ENCODE results near the gene PAM.

PAM gene

DNA sequence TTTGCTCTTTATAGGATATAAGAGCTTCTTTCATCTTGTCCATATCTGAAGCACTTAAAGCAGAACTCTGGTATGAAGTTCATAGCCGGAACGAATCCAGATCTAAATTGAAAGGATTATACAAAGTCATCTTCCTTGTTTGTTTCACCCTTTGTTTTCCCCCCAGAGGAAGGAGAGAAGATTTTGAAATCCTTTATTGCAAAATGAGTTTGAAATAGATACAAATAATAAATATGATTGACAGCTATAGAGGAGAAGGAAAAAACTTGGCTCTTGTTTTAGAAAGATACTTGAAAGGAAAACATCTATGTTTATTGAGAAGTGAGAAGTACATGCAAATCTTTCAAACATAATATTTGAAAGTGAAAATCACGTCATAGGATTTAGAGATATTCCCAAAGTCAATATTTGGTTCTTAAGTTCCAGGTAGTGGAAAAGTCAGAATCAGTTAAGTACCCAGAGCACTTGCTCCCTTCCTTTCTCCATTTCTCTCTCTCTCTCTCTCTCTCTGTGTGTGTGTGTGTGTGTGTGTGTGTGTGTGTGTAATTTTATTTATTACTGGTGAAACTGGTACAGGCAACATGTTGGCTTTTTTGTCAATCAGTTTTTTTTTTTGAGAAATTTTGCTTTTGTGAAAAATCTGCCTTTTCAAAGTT, 27.2 kb downstream of the PAM start:
- H3K9me3 Mint-ChIP-seq: no peaks in the 10 kb centered on the region
- no peak overlapping the region for H3K27ac Mint-ChIP-seq
- peaks cover 65% of the 10 kb centered on the region for H3K4me1 Mint-ChIP-seq (ENCODE audit: low read depth)
- H3K27me3 Mint-ChIP-seq: no peaks in the 10 kb centered on the region
- H3K36me3 Mint-ChIP-seq (ENCODE audit: low read depth): peaks cover 34% of the 10 kb centered on the region
- no peak overlapping the region for H3K4me3 Mint-ChIP-seq

DNA sequence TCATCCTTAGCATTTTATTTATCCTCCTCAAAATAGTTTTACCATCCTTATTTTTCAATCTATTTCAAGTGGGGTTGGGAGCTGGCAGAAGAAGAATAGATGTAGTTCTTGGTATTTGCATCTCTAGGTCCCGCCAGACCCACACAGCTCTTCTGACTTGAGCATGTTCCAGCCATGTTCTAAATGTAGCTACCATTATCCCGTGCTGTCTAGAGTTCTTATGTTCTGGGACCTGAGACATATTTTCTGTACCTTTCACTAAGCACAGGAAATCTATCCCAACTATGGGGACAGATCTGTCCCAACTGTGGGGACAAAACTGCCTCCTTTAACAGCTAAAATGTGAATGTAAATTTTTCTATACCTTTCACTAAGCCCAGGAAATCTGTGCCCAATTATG, 32.0 kb downstream of the PAM start:
- H3K27ac Mint-ChIP-seq: no peak overlapping the region
- H3K4me3 Mint-ChIP-seq: no peak overlapping the region
- no peaks in the 10 kb centered on the region for H3K9me3 Mint-ChIP-seq
- H3K36me3 Mint-ChIP-seq (ENCODE audit: low read depth): peaks cover 24% of the 10 kb centered on the region
- H3K27me3 Mint-ChIP-seq: no peaks in the 10 kb centered on the region
- peaks cover 25% of the 10 kb centered on the region for H3K4me1 Mint-ChIP-seq (ENCODE audit: low read depth)

GRCh38 chr5:102788788-102789187, 33.7 kb downstream of the PAM start:
- Mint-ChIP-seq H3K27ac (no peak overlapping the region), H3K9me3 (no peaks in the 10 kb centered on the region), H3K27me3 (no peaks in the 10 kb centered on the region), H3K4me3 (no peak overlapping the region), H3K4me1 (ENCODE audit: low read depth) (peaks cover 26% of the 10 kb centered on the region), H3K36me3 (ENCODE audit: low read depth) (peaks cover 20% of the 10 kb centered on the region)

GRCh38 chr5:102789469-102789868, 34.4 kb downstream of the PAM start:
- no peaks in the 10 kb centered on the region for H3K27me3 Mint-ChIP-seq
- H3K27ac Mint-ChIP-seq: no peak overlapping the region
- no peak overlapping the region for H3K4me3 Mint-ChIP-seq
- H3K36me3 Mint-ChIP-seq (ENCODE audit: low read depth): peaks cover 14% of the 10 kb centered on the region
- H3K4me1 Mint-ChIP-seq (ENCODE audit: low read depth): peaks cover 21% of the 10 kb centered on the region
- no peaks in the 10 kb centered on the region for H3K9me3 Mint-ChIP-seq

- Mint-ChIP-seq H3K27ac (no peak overlapping the region), H3K27me3 (no peaks in the 10 kb centered on the region), H3K9me3 (no peaks in the 10 kb centered on the region), H3K4me1 (ENCODE audit: low read depth) (peaks cover 9% of the 10 kb centered on the region), H3K4me3 (no peak overlapping the region), H3K36me3 (ENCODE audit: low read depth) (peaks cover 4% of the 10 kb centered on the region)
Measured at GRCh38 chr5:102790748-102791147, 35.6 kb downstream of the PAM start.

DNA sequence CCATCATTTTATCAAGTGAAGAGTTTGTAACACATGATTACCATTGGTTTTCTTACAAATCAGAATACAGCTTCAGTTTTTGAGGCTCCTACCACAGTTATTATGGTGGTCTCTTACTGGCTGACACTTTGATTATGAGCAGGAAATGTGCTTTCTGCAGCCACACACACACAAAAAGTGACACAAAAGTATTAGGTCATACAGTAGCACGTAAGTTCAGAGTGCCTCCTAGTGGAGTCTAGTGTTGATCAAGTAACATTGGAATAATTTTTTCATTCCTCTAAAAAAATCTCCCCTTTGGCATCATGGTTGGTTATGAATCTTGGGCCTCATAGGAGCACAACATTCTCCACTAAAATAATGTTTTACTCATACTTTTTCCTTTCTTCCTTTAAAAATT, 37.6 kb downstream of the PAM start:
- H3K27ac Mint-ChIP-seq: no peak overlapping the region
- no peak overlapping the region for H3K4me3 Mint-ChIP-seq
- H3K36me3 Mint-ChIP-seq (ENCODE audit: low read depth): peaks cover 4% of the 10 kb centered on the region
- H3K4me1 Mint-ChIP-seq (ENCODE audit: low read depth): peaks cover 18% of the 10 kb centered on the region
- no peaks in the 10 kb centered on the region for H3K9me3 Mint-ChIP-seq
- H3K27me3 Mint-ChIP-seq: no peaks in the 10 kb centered on the region

GRCh38 chr5:102794047-102794446, 38.9 kb downstream of the PAM start:
- Mint-ChIP-seq H3K36me3 (ENCODE audit: low read depth) (peaks cover 4% of the 10 kb centered on the region), H3K27me3 (no peaks in the 10 kb centered on the region), H3K9me3 (no peaks in the 10 kb centered on the region), H3K27ac (no peak overlapping the region), H3K4me1 (ENCODE audit: low read depth) (peaks cover 23% of the 10 kb centered on the region), H3K4me3 (no peak overlapping the region)

DNA sequence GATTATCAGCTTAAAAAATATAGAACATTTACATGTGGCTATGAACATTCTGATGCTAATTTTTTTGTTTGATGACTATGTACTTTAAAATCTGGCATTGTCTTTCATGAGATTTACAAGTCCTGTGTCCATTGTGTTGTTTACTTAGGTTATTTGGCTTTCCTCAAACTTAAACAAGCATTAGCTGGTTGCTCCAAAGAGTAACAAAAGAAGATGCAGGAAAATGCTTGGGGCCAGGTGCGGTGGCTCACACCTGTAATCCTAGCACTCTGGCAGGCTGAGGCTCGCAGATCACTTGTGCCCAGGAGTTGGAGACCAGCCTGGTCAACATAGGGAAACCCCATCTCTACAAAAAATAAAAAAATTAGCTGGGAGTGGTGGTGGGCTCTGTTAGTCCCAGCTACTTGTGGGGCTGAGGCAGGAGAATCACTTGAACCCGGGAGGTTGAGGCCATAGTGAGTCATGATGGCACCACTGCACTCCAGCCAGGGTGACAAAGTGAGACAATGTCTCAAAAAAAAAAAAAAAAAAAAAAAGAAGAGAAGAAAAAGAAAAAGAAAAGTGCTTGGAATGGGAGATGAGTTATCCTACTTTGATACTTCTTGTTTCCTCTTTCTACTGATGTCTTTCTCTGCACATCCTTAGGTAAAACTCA, 39.7 kb downstream of the PAM start:
- Mint-ChIP-seq H3K4me3 (no peak overlapping the region), H3K27ac (no peak overlapping the region), H3K27me3 (no peaks in the 10 kb centered on the region), H3K4me1 (ENCODE audit: low read depth) (peaks cover 26% of the 10 kb centered on the region), H3K36me3 (ENCODE audit: low read depth) (peaks cover 4% of the 10 kb centered on the region), H3K9me3 (no peaks in the 10 kb centered on the region)

DNA sequence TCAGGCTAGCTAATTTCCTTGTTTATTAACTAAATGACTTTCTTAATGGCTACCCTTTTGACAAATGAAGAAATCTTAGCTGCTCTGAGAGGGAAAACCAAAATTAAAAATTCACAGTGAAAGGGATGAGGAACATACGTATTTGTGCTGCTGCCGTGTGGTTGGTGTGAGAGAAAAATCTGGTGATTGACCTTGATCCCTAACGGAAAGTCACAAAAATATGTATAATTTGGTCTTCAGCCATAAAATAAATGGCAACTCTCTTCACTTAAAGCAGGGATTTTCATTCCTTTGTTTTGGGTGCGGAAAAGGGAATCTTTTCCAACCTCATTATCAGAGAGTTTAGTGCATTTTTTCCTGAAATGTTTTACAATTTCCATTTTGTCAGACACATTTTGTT, 40.4 kb downstream of the PAM start:
- H3K27ac Mint-ChIP-seq: no peak overlapping the region
- H3K36me3 Mint-ChIP-seq (ENCODE audit: low read depth): peaks cover 4% of the 10 kb centered on the region
- H3K27me3 Mint-ChIP-seq: no peaks in the 10 kb centered on the region
- H3K4me1 Mint-ChIP-seq (ENCODE audit: low read depth): peaks cover 33% of the 10 kb centered on the region
- H3K4me3 Mint-ChIP-seq: no peak overlapping the region
- H3K9me3 Mint-ChIP-seq: no peaks in the 10 kb centered on the region

DNA sequence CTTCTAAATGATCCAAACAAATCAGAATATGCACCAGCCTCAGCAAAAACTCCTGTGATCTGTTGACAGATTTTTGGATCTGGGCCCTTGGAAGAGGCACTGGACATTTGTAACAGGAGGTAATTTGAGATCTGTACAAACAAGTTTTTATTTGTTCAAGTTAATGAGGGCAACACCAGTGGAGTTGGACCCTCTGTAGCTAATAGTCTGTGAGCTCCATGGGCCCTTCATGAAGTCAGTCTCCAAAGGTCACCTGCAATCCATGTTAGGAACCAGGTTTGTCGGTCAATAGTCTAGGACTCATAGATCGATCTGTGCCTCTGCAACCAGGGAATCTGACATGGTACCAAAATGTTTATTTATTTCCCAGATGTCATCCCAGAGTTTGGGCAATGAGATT, 40.9 kb downstream of the PAM start:
- no peak overlapping the region for H3K27ac Mint-ChIP-seq
- H3K27me3 Mint-ChIP-seq: no peaks in the 10 kb centered on the region
- peaks cover 4% of the 10 kb centered on the region for H3K36me3 Mint-ChIP-seq (ENCODE audit: low read depth)

GRCh38 chr5:102796498-102796897, 41.4 kb downstream of the PAM start:
- Mint-ChIP-seq H3K4me3 (no peak overlapping the region), H3K27me3 (no peaks in the 10 kb centered on the region), H3K27ac (no peak overlapping the region), H3K36me3 (ENCODE audit: low read depth) (peaks cover 7% of the 10 kb centered on the region), H3K4me1 (ENCODE audit: low read depth) (peaks cover 40% of the 10 kb centered on the region), H3K9me3 (no peaks in the 10 kb centered on the region)

More for the DNA sequence above, 40.9 kb downstream of the PAM start:
- H3K4me3 Mint-ChIP-seq: no peak overlapping the region
- peaks cover 36% of the 10 kb centered on the region for H3K4me1 Mint-ChIP-seq (ENCODE audit: low read depth)
- H3K9me3 Mint-ChIP-seq: no peaks in the 10 kb centered on the region

DNA sequence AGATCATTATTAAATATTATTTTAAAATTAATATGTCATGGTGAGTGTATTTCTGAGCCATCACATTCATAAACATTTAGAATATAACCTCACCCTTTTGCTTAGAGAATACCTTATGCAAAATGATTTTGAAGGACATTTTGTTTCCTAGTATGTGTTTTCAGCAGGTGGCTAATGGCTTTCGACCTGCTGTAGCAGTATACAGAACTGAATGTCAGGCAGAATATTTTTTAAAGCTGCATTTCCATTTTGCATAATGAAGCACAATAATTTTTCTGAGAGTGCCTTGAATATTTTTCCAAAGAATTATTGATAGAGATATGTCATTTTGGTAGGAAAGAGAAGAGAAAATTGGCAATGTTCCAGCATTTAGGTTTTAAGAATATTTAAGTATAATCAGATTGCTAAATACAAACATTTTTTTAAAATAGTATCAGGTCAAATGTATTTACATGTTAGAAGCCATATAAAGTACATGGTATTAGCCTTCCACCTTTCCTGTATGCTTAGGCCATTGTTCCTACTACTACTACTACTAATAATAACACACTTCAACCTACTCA, 42.3 kb downstream of the PAM start:
- Mint-ChIP-seq H3K36me3 (ENCODE audit: low read depth) (peaks cover 11% of the 10 kb centered on the region), H3K4me1 (ENCODE audit: low read depth) (peaks cover 46% of the 10 kb centered on the region), H3K4me3 (no peak overlapping the region), H3K9me3 (no peaks in the 10 kb centered on the region), H3K27ac (no peak overlapping the region), H3K27me3 (no peaks in the 10 kb centered on the region)

- H3K9me3 Mint-ChIP-seq: no peaks in the 10 kb centered on the region
- no peak overlapping the region for H3K27ac Mint-ChIP-seq
- H3K36me3 Mint-ChIP-seq (ENCODE audit: low read depth): peaks cover 8% of the 10 kb centered on the region
- H3K27me3 Mint-ChIP-seq: no peaks in the 10 kb centered on the region
- no peak overlapping the region for H3K4me3 Mint-ChIP-seq
- H3K4me1 Mint-ChIP-seq (ENCODE audit: low read depth): peaks cover 45% of the 10 kb centered on the region
Measured at GRCh38 chr5:102798104-102798785, 43.1 kb downstream of the PAM start.

- Mint-ChIP-seq H3K27me3 (no peaks in the 10 kb centered on the region), H3K4me3 (no peak overlapping the region), H3K4me1 (ENCODE audit: low read depth) (peaks cover 46% of the 10 kb centered on the region), H3K27ac (no peak overlapping the region), H3K9me3 (no peaks in the 10 kb centered on the region), H3K36me3 (ENCODE audit: low read depth) (peaks cover 8% of the 10 kb centered on the region)
Measured at GRCh38 chr5:102799017-102799416, 43.9 kb downstream of the PAM start.

GRCh38 chr5:102800427-102800826, 45.3 kb downstream of the PAM start:
- Mint-ChIP-seq H3K36me3 (ENCODE audit: low read depth) (peaks cover 16% of the 10 kb centered on the region), H3K27ac (no peak overlapping the region), H3K27me3 (no peaks in the 10 kb centered on the region), H3K4me1 (ENCODE audit: low read depth) (peaks cover 46% of the 10 kb centered on the region), H3K9me3 (no peaks in the 10 kb centered on the region), H3K4me3 (no peak overlapping the region)
